GM12801 (cell line): ENCODE data around the gene RGS12.

Experiments used
- TF ChIP-seq, protein P1 (sequence below): IDR thresholded peaks from one replicate; pipeline ENCODE4 v1.5.1; 2011; ENCODE audit warnings: control low read depth; ENCODE audit not compliant: insufficient read length; ENCODE audit errors: extremely low read depth

RGS12 gene

DNA sequence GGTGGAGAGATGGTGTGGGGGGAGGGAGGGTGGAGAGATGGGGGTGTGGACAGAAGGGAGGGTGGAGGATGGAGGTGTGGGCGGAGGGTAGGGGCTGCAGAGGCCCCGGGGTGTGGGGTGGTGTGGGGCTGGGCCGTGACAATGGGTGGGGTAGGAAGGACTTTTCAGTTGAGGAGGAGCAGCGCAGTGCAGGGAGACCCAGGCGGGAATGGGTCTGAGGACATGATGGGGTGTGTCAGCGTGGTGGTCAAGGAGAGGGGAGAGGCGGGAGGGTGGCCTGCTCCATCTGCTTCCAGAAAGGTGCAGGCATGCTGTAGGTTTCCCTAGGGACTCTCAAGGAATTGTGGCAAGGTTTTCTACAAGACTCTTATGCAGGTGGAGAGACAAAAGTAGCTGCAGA is 48.9 kb downstream of the RGS12 start:
- TF ChIP-seq, protein P1, sequence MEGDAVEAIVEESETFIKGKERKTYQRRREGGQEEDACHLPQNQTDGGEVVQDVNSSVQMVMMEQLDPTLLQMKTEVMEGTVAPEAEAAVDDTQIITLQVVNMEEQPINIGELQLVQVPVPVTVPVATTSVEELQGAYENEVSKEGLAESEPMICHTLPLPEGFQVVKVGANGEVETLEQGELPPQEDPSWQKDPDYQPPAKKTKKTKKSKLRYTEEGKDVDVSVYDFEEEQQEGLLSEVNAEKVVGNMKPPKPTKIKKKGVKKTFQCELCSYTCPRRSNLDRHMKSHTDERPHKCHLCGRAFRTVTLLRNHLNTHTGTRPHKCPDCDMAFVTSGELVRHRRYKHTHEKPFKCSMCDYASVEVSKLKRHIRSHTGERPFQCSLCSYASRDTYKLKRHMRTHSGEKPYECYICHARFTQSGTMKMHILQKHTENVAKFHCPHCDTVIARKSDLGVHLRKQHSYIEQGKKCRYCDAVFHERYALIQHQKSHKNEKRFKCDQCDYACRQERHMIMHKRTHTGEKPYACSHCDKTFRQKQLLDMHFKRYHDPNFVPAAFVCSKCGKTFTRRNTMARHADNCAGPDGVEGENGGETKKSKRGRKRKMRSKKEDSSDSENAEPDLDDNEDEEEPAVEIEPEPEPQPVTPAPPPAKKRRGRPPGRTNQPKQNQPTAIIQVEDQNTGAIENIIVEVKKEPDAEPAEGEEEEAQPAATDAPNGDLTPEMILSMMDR = no peak

DNA sequence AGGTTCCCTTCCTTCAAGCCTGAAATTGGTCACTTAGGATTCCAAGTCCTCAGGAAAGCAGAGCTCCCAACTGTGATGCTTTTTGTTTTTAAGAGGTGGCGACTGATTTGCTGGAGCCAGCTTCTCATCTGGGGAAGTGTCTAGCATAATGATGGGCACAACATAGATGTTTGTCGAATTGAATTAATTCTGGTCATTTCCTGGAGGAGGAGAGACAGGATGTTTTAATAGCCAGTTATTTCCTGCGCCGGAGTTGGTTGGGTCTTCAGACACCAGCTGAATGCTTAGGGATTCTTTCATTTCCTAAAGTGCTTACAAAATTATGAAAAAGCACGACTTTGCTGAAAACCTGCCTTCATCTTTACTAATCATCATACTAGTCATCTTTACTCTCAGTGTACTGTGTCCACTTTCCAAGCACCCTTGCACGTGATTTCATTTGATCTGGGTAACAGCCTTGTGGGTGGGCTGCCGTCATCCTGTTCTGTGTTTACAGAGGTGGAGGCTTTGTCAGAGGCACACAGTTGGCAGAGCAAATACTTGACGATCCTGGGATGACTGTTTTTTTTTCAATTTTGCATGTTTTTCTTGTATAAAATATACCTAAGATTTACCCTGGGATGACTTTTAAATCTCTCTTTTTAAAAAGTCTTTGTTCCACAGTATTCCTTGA is 49.5 kb downstream of the RGS12 start:
- TF ChIP-seq, protein P1 = no peak
